ENCODE data around the gene IGSF5. TPM values are rescaled to one million over a fixed set of nuclear protein-coding genes. Genes with fewer than 3 reads are reported as not detected.

Gene IGSF5
- total RNA-seq, 3 donors from 2014 or later = 0.23 to 0.29 (median 0.25) TPM

- Histone ChIP-seq H3K4me3 (no peak overlapping the region), H3K9me3 (no peaks in the 10 kb centered on the region), H3K36me3 (ENCODE audit: low read depth) (no peaks in the 10 kb centered on the region), H3K4me1 (ENCODE audit: low read depth) (no peaks in the 10 kb centered on the region)
- TF ChIP-seq CTCF (IDR thresholded peaks at IDR 0.05) = no peak
- DNase-seq = no peak
- ATAC-seq = no peak
- intact Hi-C loops (cut with DNase I, micrococcal nuclease) = no loop called here
Measured at GRCh38 chr21:39763272-39763970, 18.4 kb downstream of the IGSF5 start.

- intact Hi-C loops (cut with DNase I, micrococcal nuclease) = no loop called here
- no peaks in the 10 kb centered on the region for H3K9me3 ChIP-seq
- no peaks in the 10 kb centered on the region for H3K4me1 ChIP-seq (ENCODE audit: low read depth)
- ATAC-seq (no peak), DNase-seq (no peak)
- H3K36me3 ChIP-seq (ENCODE audit: low read depth) = no peaks in the 10 kb centered on the region
- TF ChIP-seq CTCF (IDR thresholded peaks at IDR 0.05) = no peak
- no peak overlapping the region for H3K4me3 ChIP-seq
Measured at GRCh38 chr21:39774227-39774626, 29.2 kb downstream of the IGSF5 start.

- no peaks in the 10 kb centered on the region for H3K4me1 ChIP-seq (ENCODE audit: low read depth)
- ATAC-seq (no peak), DNase-seq (no peak)
- intact Hi-C loops (cut with DNase I, micrococcal nuclease) = no loop called here
- no peaks in the 10 kb centered on the region for H3K9me3 ChIP-seq
- H3K4me3 ChIP-seq = no peak overlapping the region
- TF ChIP-seq CTCF (IDR thresholded peaks at IDR 0.05) = no peak
- H3K36me3 ChIP-seq (ENCODE audit: low read depth) = no peaks in the 10 kb centered on the region
Measured at GRCh38 chr21:39775816-39776215, 30.8 kb downstream of the IGSF5 start.

- H3K4me1 ChIP-seq (ENCODE audit: low read depth) = no peaks in the 10 kb centered on the region
- no peak overlapping the region for H3K4me3 ChIP-seq
- intact Hi-C loops (cut with DNase I, micrococcal nuclease) = no loop called here
- H3K9me3 ChIP-seq = no peaks in the 10 kb centered on the region
- no peak for TF ChIP-seq CTCF (IDR thresholded peaks at IDR 0.05)
- no peak for ATAC-seq
- H3K36me3 ChIP-seq (ENCODE audit: low read depth) = no peaks in the 10 kb centered on the region
- DNase-seq = no peak
Measured at GRCh38 chr21:39776589-39776988, 31.6 kb downstream of the IGSF5 start.

GRCh38 chr21:39781331-39781730, 36.3 kb downstream of the IGSF5 start:
- DNase-seq (no peak), ATAC-seq (no peak)
- intact Hi-C loops (cut with DNase I, micrococcal nuclease) = loop anchor here in 1 of 2 donors (10.0 kb wide), 1 partner anchor 343 kb away; no protein-coding TSS in a partner anchor
- Histone ChIP-seq H3K4me1 (ENCODE audit: low read depth) (no peaks in the 10 kb centered on the region), H3K9me3 (no peaks in the 10 kb centered on the region), H3K4me3 (no peak overlapping the region), H3K36me3 (ENCODE audit: low read depth) (no peaks in the 10 kb centered on the region)
- no peak for TF ChIP-seq CTCF (IDR thresholded peaks at IDR 0.05)
